GM21737 (cell line): Measurements from ENCODE around the gene SNX11.

Source experiments
- ATAC-seq: cut with Tn5 transposase; IDR thresholded peaks from one replicate; pipeline ENCODE4 v1.9.1; 2021; ENCODE audit warnings: mild to moderate bottlenecking, moderate library complexity; ENCODE audit not compliant: unreplicated experiment

The SNX11 gene

DNA sequence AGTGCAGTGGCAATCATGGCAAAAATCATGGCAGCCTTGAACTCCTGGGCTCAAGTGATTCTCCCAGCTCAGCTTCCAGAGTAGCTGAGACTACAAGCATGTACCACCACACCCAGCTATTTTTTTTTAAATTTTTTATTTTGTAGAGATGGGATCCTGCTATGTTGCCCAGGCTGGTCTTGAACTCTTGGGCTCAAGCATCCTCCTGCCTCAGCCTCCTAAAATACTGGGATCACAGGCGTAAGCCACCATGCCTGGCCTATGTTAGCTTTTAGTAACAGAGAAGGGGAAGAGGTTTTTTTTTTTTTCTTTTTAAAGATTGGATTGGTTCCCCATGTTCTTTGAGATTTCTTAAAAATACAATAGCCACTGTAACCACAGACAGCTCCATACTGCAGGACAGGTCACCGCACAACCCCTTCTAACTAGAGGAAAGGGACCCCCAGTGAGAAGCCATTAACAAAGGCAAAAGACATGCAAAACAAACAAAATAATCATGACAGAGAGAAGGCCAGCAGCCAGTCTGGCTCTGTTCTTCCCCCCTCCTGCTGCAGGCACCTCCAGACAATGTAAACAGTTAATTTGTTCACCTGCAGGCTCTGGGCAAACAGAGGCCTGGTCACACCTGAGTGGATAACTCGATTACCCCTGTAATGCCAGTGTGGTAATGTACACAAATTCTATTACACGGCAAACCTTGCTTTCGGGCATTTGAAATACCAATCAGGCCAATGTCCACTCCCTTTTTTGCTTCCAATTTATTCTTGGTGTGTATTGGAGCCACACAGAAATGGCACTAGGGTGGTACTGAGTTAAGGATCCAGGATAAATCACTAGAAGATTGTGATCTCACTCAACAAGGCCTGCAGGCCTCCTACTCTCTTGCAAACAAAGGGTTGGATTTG, 52.9 kb downstream of the SNX11 start:
- ATAC-seq, result no peak

DNA sequence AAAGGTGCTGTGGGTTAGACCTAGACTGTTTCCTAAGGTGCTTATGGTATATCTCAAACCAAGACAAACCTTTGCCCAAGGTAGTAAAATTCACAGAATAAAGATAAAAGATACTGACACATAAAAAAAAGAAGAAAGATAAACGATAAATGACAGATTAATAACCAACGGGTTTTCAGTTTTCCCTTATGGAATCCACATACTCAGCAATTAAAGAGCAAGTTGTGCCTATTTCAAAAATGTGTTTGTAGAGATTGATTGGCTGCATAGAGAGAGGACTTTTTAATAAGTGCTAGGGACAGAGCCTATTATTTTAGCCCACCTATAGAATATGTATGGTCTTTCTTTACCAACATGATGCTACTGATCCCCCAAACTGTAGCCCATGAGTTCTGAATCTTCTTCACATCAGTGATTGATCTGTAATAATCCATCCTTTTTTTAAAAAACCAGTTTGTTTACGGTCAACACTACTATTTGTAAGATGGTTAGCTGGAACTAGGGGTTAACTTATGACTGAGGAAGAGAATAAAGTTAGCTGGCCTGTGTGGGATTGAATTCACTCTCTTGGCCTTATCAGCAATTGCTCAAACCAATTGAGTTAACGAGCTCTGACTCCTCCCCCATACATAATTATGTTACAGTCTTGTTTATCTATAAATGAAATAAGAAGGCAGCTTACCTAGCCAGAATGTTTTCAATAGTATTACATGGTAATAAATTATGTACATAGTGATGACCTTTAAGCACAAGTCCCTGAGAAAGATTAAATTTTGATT, 53.8 kb downstream of the SNX11 start:
- no peak for ATAC-seq

DNA sequence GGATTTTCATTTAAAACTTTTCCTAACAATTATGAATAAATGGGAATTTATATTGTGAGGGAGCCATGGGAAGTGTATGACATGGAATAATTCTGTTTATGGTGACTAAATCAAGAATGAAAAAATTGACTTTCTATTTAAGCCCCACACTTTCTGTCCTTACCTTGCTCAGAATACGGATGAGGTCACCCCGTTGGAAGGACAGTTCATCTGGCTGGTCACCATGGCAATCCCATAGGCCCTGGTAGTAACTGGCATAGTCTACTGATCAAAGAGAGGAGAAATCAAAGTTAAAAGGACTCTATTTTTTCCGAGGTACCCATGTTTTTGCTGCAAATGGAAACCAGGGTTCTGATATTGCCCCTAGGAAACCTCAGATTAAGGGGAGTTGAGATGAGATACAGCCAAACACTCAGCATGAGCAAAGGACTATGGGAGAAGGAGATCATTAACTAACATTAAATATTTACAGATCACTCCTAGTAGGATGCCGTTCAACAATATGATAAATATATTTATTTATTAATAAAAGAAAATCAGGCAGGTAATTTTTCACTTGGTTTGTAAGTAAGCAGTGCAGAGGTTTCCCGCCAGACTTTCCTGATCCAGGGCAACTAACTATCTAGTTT, 54.9 kb downstream of the SNX11 start:
- no peak for ATAC-seq

DNA sequence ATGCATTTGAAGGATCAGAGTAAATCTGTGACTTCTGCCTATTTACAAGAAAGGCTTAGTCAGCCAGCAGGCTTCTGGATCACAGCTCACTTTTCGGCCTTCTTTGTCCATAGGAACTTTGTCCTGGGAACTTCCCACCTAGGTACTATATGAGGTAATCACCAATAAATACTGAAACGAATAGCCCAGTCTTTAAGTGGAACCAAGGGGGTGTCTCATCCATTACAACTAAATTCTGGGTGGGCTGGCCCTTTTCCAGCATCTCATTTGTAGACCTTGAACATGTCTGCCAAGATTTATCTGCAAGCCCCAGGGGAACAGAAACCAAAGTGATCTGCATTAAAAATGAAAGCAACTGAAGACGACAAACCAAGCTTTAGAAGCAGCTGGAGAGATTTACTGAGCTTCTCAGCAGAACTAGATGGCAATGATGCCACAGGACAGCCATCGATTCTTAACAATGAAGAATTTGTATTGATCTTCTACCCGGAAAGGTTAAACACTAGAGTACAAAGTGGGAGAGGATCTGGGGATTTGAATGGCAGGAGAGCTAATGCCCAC, 55.5 kb downstream of the SNX11 start:
- ATAC-seq, result no peak

DNA sequence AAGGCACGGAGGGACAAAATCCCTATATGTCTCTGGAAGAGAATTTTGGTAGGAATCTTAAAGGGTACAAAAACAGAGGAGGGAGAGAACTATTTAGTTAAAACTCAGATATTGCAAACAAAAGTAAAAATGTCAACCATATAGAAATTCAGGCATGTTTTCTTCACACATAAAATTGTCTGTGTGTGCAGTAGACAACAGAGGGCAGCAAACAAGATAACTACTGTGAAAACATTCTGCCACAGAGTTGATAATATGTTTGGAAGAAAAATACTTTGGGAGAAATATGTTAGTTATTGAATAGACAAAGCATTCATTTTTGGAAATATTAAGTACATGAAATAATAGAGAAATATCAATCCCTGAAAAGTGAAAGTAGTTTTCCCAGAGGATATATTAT, 56.2 kb downstream of the SNX11 start:
- ATAC-seq, result no peak

DNA sequence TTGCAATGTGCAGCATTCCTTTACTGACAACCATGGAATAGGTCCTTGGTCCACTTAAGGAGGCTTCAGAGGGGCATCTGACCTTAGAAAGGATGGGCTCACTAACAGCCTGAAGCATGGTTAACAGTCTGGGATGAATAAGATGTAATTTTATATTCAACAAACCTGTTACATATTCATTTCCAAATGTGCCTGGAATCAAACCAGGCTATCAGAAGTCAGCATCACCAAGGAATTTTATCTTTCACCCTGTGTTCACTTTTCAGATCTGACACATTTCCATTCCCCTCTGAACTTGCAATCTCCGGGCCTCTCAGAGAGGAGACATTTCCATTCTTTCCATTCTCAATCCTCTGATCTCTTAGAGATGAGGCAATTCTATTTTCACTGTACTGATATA, 62.4 kb downstream of the SNX11 start:
- no peak for ATAC-seq
